H1 (cell line): ENCODE measurements around the gene NUSAP1. TPM values are rescaled to one million over a fixed set of nuclear protein-coding genes. Genes with fewer than 3 reads are reported as not detected.

Experiments used
- CTCF ChIA-PET: fragments of 300-600 bp; sonication (Branson Sonifier 250); formaldehyde crosslinking; loops from one replicate; lab custom pipeline; 2021; ENCODE audit not compliant: partially characterized antibody; lab: Charles Lee
- POLR2A ChIA-PET: fragments of 300-600 bp; sonication (Branson Sonifier 250); formaldehyde crosslinking; loops from one replicate; lab custom pipeline; 2021; ENCODE audit warnings: inconsistent platforms; ENCODE audit not compliant: partially characterized antibody; lab: Charles Lee
- DNase-seq, 2 experiments: peaks; one replicate each; pipeline versions ENCODE4 v3.0.0 to v3.0.0-alpha.2; 2010 to 2022; ENCODE audit warnings: low spot score in 2 of 2, low read depth in 1 of 2, mixed read lengths in 1 of 2
- FAIRE-seq: peaks from 2 replicates; lab custom pipeline; 2011; peaks lifted over from hg19 to GRCh38; lab: Jason Lieb, UNC
- H2AFZ ChIP-seq: 2 replicates; pipeline ENCODE4 v1.8.1; 2012; ENCODE audit warnings: low read length, inconsistent platforms
- H2AK5ac ChIP-seq: 2 replicates; pipeline ENCODE4 v1.6.1; 2013; ENCODE audit warnings: low read depth, low read length
- H2BK120ac ChIP-seq: replicated peaks from 2 replicates; pipeline ENCODE3; 2013; ENCODE audit warnings: low read depth, low read length, inconsistent platforms
- H2BK12ac ChIP-seq: 2 replicates; pipeline ENCODE4 v1.6.1; 2013; ENCODE audit warnings: low read depth, low read length
- H2BK15ac ChIP-seq: 2 replicates; pipeline ENCODE4 v1.6.1; 2013; ENCODE audit warnings: low read length
- H2BK20ac ChIP-seq: 2 replicates; pipeline ENCODE4 v1.6.1; 2013; ENCODE audit warnings: low read length
- H2BK5ac ChIP-seq: 2 replicates; pipeline ENCODE4 v1.6.1; 2013; ENCODE audit warnings: low read depth, low read length
- H3K14ac ChIP-seq: 2 replicates; pipeline ENCODE4 v1.6.1; 2013; ENCODE audit warnings: inconsistent platforms; ENCODE audit not compliant: insufficient read length
- H3K18ac ChIP-seq: 2 replicates; pipeline ENCODE4 v1.6.1; 2013; ENCODE audit warnings: low read length; ENCODE audit errors: extremely low read depth
- H3K23ac ChIP-seq: 2 replicates; pipeline ENCODE4 v1.6.1; 2013; ENCODE audit warnings: inconsistent platforms; ENCODE audit not compliant: insufficient read length
- H3K23me2 ChIP-seq: 2 replicates; pipeline ENCODE4 v1.6.1; 2013; ENCODE audit warnings: low read depth, low read length
- H3K27ac ChIP-seq: 2 replicates; pipeline ENCODE4 v1.6.1; 2011; ENCODE audit warnings: low read depth, low read length, inconsistent platforms
- H3K27me3 ChIP-seq, 4 experiments: replicated peaks in 1 of 4; 1 replicate in 1 of 4; 2 replicates in 3 of 4; pipeline versions ENCODE4 v1.6.1 to v1.8.1; 2011 to 2013; ENCODE audit warnings: low read length in 3 of 4, mild to moderate bottlenecking in 3 of 4, inconsistent platforms in 2 of 4, mixed read lengths in 2 of 4, moderate library complexity in 1 of 4; ENCODE audit not compliant: control insufficient read depth in 3 of 4, insufficient read depth in 3 of 4; ENCODE audit errors: extremely low read depth in 1 of 4
- H3K36me3 ChIP-seq, 4 experiments: 2 replicates each; pipeline versions ENCODE4 v1.6.1 to v1.8.1; 2011 to 2013; ENCODE audit warnings: mild to moderate bottlenecking in 4 of 4, low read length in 3 of 4, moderate library complexity in 2 of 4, control low read depth in 1 of 4, inconsistent platforms in 1 of 4; ENCODE audit not compliant: insufficient read depth in 4 of 4, control insufficient read depth in 2 of 4
- H3K4ac ChIP-seq: replicated peaks from 2 replicates; pipeline ENCODE3; 2013; ENCODE audit warnings: low read length, low read depth, mixed read lengths, inconsistent platforms; ENCODE audit not compliant: insufficient read length
- H3K4me1 ChIP-seq, 4 experiments: replicated peaks in 1 of 4; 1 replicate in 1 of 4; 2 replicates in 3 of 4; pipeline versions ENCODE4 v1.6.1 to v1.8.1; 2011 to 2013; ENCODE audit warnings: low read length in 3 of 4, inconsistent platforms in 2 of 4, mixed read lengths in 1 of 4; ENCODE audit not compliant: insufficient read depth in 4 of 4, control insufficient read depth in 3 of 4
- H3K4me2 ChIP-seq, 2 experiments: 2 replicates each; pipeline versions ENCODE4 v1.6.1 to v1.8.1; 2011 to 2013; ENCODE audit warnings: low read depth in 2 of 2, low read length in 2 of 2, control low read depth in 1 of 2, inconsistent platforms in 1 of 2, mild to moderate bottlenecking in 1 of 2; ENCODE audit not compliant: insufficient read depth in 1 of 2
- H3K4me3 ChIP-seq, 4 experiments: fragments of 200-600, 300-600 bp in 1 of 4; sonication (generic), shearing (Covaris generic), sonication (Bioruptor Twin) in 1 of 4; 2 replicates each; pipeline versions ENCODE4 v1.5.1 to v1.8.1; 2011 to 2016; ENCODE audit warnings: low read length in 4 of 4, low read depth in 3 of 4, control low read depth in 2 of 4, inconsistent platforms in 2 of 4, mild to moderate bottlenecking in 2 of 4, mixed read lengths in 1 of 4, moderate library complexity in 1 of 4; ENCODE audit not compliant: insufficient read depth in 2 of 4; ENCODE audit errors: extremely low read depth in 1 of 4
- H3K56ac ChIP-seq: replicated peaks from 2 replicates; pipeline ENCODE3; 2013; ENCODE audit warnings: low read depth, mild to moderate bottlenecking, mixed read lengths, low read length, inconsistent platforms; ENCODE audit not compliant: insufficient read length
- H3K79me1 ChIP-seq: 2 replicates; pipeline ENCODE4 v1.6.1; 2013; ENCODE audit warnings: low read depth, low read length, control low read depth
- H3K79me2 ChIP-seq, 2 experiments: 2 replicates each; pipeline versions ENCODE4 v1.6.1 to v1.8.1; 2012 to 2013; ENCODE audit warnings: low read length in 2 of 2, mild to moderate bottlenecking in 2 of 2, inconsistent platforms in 1 of 2; ENCODE audit not compliant: insufficient read depth in 2 of 2, control insufficient read depth in 1 of 2
- H3K9ac ChIP-seq, 4 experiments: replicated peaks in 1 of 4; 1 replicate in 1 of 4; 2 replicates in 3 of 4; pipeline versions ENCODE4 v1.6.1 to v1.8.1; 2011 to 2013; ENCODE audit warnings: low read depth in 3 of 4, low read length in 3 of 4, control low read depth in 2 of 4, mild to moderate bottlenecking in 2 of 4, moderate library complexity in 2 of 4, inconsistent platforms in 1 of 4; ENCODE audit errors: extremely low read depth in 1 of 4
- H3K9me3 ChIP-seq, 2 experiments: 2 replicates each; pipeline versions ENCODE4 v1.6.1 to v1.8.1; 2012 to 2013; ENCODE audit warnings: mild to moderate bottlenecking in 2 of 2, moderate library complexity in 2 of 2, control low read depth in 1 of 2, inconsistent platforms in 1 of 2, low read depth in 1 of 2, low read length in 1 of 2, mixed read lengths in 1 of 2; ENCODE audit not compliant: insufficient read depth in 2 of 2
- H4K20me1 ChIP-seq, 2 experiments: replicated peaks in 1 of 2; 2 replicates each; pipeline versions ENCODE3 to v1.8.1; 2011 to 2013; ENCODE audit warnings: inconsistent platforms in 2 of 2, low read length in 2 of 2, mild to moderate bottlenecking in 1 of 2; ENCODE audit not compliant: insufficient read depth in 2 of 2, control insufficient read depth in 1 of 2
- H4K5ac ChIP-seq: 2 replicates; pipeline ENCODE4 v1.6.1; 2013; ENCODE audit warnings: low read length, low read depth, mixed read lengths, inconsistent platforms; ENCODE audit not compliant: insufficient read length
- H4K8ac ChIP-seq: 2 replicates; pipeline ENCODE4 v1.8.0; 2013; ENCODE audit warnings: mild to moderate bottlenecking, moderate library complexity, low read length, inconsistent platforms; ENCODE audit not compliant: insufficient read depth; ENCODE audit errors: extremely low read depth
- H4K91ac ChIP-seq: replicated peaks from 2 replicates; pipeline ENCODE3; 2013; ENCODE audit warnings: low read length, mixed read lengths, inconsistent platforms; ENCODE audit not compliant: insufficient read length
- PHF8 ChIP-seq: fragments of 200-600 bp; sonication (generic); conservative IDR thresholded peaks from 2 replicates; pipeline ENCODE4 v1.7.1; 2012; ENCODE audit warnings: low read depth, mild to moderate bottlenecking, inconsistent platforms, low read length, moderate library complexity
- POLR2AphosphoS5 ChIP-seq: IDR thresholded peaks from 2 replicates; pipeline ENCODE4 v1.6.1; 2011; ENCODE audit warnings: low read depth, low read length
- USF2 ChIP-seq: IDR thresholded peaks from 2 replicates; pipeline ENCODE4 v1.6.1; 2011; ENCODE audit warnings: low read length, improper control_type of control experiment
- WGBS, 2 experiments: shearing (Covaris generic) in 1 of 2; methylation state at CpG; one replicate each; pipeline versions ENCODE4 v1.1.6 to v1.1.7; 2013 to 2015; ENCODE audit warnings: low lambda C conversion rate in 2 of 2, mixed read lengths in 2 of 2, inconsistent platforms in 1 of 2, low coverage in 1 of 2, missing lambda C conversion rate in 1 of 2; ENCODE audit not compliant: insufficient replicate concordance in 2 of 2, insufficient coverage in 1 of 2, insufficient read length in 1 of 2; ENCODE audit errors: extremely low coverage in 1 of 2, missing lambda C conversion rate in 1 of 2; 5-methylcytosine and 5-hydroxymethylcytosine counted together
- polyA plus RNA-seq, 7 experiments: library from polyadenylated mRNA; depleted of rRNA in 3 of 7; stranded (reverse) in 5 of 7; unstranded in 2 of 7; fragments of >200 nt in 5 of 7; fragments of 200-250 nt in 2 of 7; gene quantifications; 1 replicate in 5 of 7; 2 replicates in 1 of 7; 4 replicates in 1 of 7; pipeline versions ENCODE4 v1.2.1 to v1.2.3, GENCODE V29; 2011 to 2013; ENCODE audit warnings: missing spikeins in 2 of 7, mixed read lengths in 2 of 7
- total RNA-seq: library from RNA; stranded (reverse); fragmentation: NEBNext Ultra II Directional; extraction: Animal tissue kit (Norgen Biotek cat#: 25700); gene quantifications from 2 replicates; pipeline ENCODE4 v1.2.1, GENCODE V29; 2021

Gene NUSAP1
- total and polyA plus RNA-seq, 2 of the 8 experiments (the other 6 are each of a cell fraction or from before 2014, with no cell fraction given) = 60.8 to 144 TPM

- Histone ChIP-seq H3K27me3 (no peaks in the 10 kb centered on the region), H3K79me2 (peaks cover 22 to 76% of the 10 kb centered on the region in 2 experiments), H3K56ac (no peak overlapping the region), H3K18ac (no peak overlapping the region), H2BK15ac (no peak overlapping the region), H3K4ac (no peak overlapping the region), H3K14ac (no peak overlapping the region), H3K27ac (no peak overlapping the region), H3K79me1 (peaks cover 16% of the 10 kb centered on the region), H3K4me2 (no peak overlapping the region), H2BK120ac (no peak overlapping the region), H2BK5ac (no peak overlapping the region), H3K4me3 (no peak overlapping the region), H3K23ac (no peak overlapping the region), H3K9ac (no peak overlapping the region), H3K36me3 (peaks cover 8 to 24% (median 17%) of the 10 kb centered on the region in 4 experiments; a peak in 6 of 8 replicates), H3K4me1 (no peaks in the 10 kb centered on the region; a peak in 1 of 7 replicates), H3K23me2 (no peaks in the 10 kb centered on the region), H4K5ac (no peak overlapping the region), H4K8ac (no peak overlapping the region), H4K91ac (no peak overlapping the region), H2AFZ (no peak overlapping the region), H3K9me3 (no peaks in the 10 kb centered on the region), H2AK5ac (no peak overlapping the region), H2BK12ac (no peak overlapping the region), H4K20me1 (peaks cover 6 to 8% of the 10 kb centered on the region in 2 experiments), H2BK20ac (no peak overlapping the region)
- FAIRE-seq = no peak
- ChIA-PET POLR2A (no interaction called here), CTCF (no interaction called here)
- TF ChIP-seq POLR2AphosphoS5 = no peak
- TF ChIP-seq USF2 = no peak
- no peak for TF ChIP-seq PHF8
- 95% methylated on average over 4 of the region's 4 CpGs; no CpG with 5 or more reads in 1 of the 2 experiments for WGBS, 2 experiments
- DNase-seq = no peak
Measured at GRCh38 chr15:41336549-41336948, 3.9 kb downstream of the NUSAP1 start.
